Activated T-cell treated with anti-CD3 and anti-CD28 coated beads, Interleukin-2, amount 50 U/mL, for 24 hours (primary cell): ENCODE results near the gene MTF2.
"Not testable (repeated sequence)": the region's sequence is repeated elsewhere in the genome, so short reads cannot be mapped to it uniquely, and the experiment has no call there.

Source experiments
- DNase-seq: peaks from one replicate; pipeline ENCODE4 v3.0.0-alpha.2; 2020
- H3K27ac Mint-ChIP-seq: 2 replicates; pipeline ENCODE4 v1.8.0; 2020; ENCODE audit warnings: mild to moderate bottlenecking, mixed read lengths
- H3K27me3 Mint-ChIP-seq: 2 replicates; pipeline ENCODE4 v1.8.0; 2020; ENCODE audit warnings: mixed read lengths
- H3K36me3 Mint-ChIP-seq: 2 replicates; pipeline ENCODE4 v1.8.0; 2020; ENCODE audit warnings: low read depth, mixed read lengths
- H3K4me1 Mint-ChIP-seq: 2 replicates; pipeline ENCODE4 v1.8.0; 2020; ENCODE audit warnings: low read depth, mixed read lengths
- H3K4me3 Mint-ChIP-seq: 2 replicates; pipeline ENCODE4 v1.8.0; 2020; ENCODE audit warnings: mild to moderate bottlenecking, moderate library complexity, mixed read lengths
- H3K9me3 Mint-ChIP-seq: 2 replicates; pipeline ENCODE4 v1.8.0; 2020; ENCODE audit warnings: mixed read lengths

MTF2 gene

DNA sequence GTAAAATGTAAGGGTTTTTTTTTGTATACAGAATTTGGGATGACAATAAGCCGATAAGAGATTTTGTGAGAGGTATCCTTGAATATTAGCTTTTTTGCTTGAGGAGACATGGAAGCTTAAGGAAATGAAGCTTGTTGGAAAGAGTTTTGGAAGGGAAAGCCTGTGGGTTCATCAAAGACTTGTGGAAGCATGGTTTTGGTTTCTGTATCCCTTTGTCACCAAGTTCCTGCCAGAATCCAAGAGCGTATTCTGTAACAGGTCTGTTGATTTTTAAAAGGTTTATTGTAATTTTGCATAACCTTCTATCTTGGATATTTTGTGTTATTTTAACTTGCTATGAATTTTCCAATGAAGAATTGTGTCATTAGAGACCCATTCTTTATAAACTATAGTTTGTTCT lies 63.1 kb downstream of the MTF2 start:
- Mint-ChIP-seq H3K27ac (no peak overlapping the region), H3K4me3 (no peak overlapping the region), H3K27me3 (no peaks in the 10 kb centered on the region), H3K4me1 (peaks cover 4% of the 10 kb centered on the region), H3K9me3 (no peaks in the 10 kb centered on the region), H3K36me3 (peaks cover 62% of the 10 kb centered on the region)
- no peak for DNase-seq

DNA sequence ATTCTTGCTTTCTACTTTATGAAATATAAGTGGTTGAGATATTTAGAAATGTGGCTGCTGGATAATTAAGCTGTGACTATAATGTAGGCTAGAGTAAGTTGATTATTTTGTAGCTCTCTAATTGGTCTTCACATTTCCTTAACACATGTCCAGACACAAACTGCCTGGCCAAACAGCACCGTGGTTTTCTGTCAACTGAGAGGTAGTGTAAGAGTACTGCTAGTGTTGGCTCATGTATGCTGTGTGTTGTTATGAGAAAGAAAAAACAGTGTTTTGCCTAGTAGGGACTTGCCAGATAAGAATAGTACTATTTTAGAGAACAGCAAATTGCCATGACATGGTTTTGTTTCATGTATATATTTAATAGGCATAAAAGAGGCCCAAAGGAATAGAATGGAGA lies 64.1 kb downstream of the MTF2 start:
- H3K4me1 Mint-ChIP-seq: peaks cover 4% of the 10 kb centered on the region
- no peak overlapping the region for H3K27ac Mint-ChIP-seq
- no peaks in the 10 kb centered on the region for H3K27me3 Mint-ChIP-seq
- DNase-seq: no peak
- H3K4me3 Mint-ChIP-seq: no peak overlapping the region
- peaks cover 58% of the 10 kb centered on the region for H3K36me3 Mint-ChIP-seq
- no peaks in the 10 kb centered on the region for H3K9me3 Mint-ChIP-seq

DNA sequence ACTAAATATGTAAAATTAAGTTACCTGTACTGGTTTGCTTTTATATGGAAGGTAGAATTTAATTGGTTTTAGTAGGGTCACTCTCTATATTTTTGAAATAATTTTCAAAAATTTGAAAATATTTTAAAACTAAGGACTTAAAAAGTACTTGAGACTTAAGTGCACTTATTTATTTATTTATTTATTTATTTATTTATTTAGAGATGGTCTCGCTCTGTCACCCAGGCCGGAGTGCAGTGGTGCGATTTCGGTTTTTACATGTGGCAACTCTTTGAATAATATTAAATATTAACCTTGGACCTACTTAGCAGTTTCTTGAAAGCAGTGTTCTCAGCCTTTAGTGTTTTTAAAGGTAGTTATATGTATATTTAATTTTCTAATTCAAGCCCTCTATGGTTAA lies 64.7 kb downstream of the MTF2 start:
- H3K27me3 Mint-ChIP-seq: no peaks in the 10 kb centered on the region
- no peak for DNase-seq
- H3K9me3 Mint-ChIP-seq: no peaks in the 10 kb centered on the region
- no peak overlapping the region for H3K27ac Mint-ChIP-seq
- H3K4me3 Mint-ChIP-seq: no peak overlapping the region
- H3K36me3 Mint-ChIP-seq: peaks cover 59% of the 10 kb centered on the region
- peaks cover 4% of the 10 kb centered on the region for H3K4me1 Mint-ChIP-seq

DNA sequence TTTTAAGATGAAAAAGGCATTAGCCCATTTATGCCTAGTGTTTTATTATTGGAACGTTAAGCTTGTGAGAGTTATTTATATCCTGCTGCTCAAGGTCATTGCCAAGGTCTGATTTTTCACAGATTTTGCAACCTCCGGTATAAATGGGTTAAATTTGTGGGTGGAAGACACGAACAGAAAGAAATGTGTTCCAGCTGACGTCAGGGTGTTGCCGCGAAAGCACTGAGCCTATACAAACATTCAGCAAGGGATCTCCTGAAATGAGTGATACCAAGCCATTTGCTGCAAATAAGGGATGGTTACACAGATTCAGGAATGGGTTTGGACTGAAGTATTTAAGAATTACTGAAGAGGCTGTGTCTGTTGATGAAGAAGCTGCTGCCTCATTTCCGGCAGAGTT lies 68.9 kb downstream of the MTF2 start:
- H3K27ac Mint-ChIP-seq: peak overlapping the region; percentile 15
- H3K27me3 Mint-ChIP-seq: no peaks in the 10 kb centered on the region
- H3K4me1 Mint-ChIP-seq: peaks cover 19% of the 10 kb centered on the region
- H3K36me3 Mint-ChIP-seq: peaks cover 70% of the 10 kb centered on the region
- DNase-seq: no peak
- no peaks in the 10 kb centered on the region for H3K9me3 Mint-ChIP-seq
- H3K4me3 Mint-ChIP-seq: no peak overlapping the region

DNA sequence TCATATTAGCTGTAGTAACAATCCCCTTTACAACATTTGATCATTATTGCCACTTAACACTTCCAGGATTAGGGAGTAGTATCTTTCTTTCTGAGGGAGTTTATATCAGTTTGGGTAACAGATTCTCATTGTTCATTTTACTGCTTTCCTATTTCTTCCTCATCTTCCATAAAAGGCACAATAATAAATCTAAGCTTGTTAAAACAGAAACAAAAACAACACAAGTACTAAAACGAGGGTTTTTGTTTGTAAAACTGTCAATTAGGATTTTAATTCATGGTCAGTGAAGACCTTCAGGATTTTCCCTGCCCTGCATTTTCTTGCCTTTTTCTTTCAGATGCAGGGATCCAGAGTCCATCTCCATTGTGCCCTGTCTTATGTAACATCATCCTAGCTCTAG lies 71.6 kb downstream of the MTF2 start:
- Mint-ChIP-seq H3K4me1 (peaks cover 33% of the 10 kb centered on the region), H3K27me3 (no peaks in the 10 kb centered on the region), H3K9me3 (no peaks in the 10 kb centered on the region), H3K4me3 (no peak overlapping the region), H3K27ac (peak overlapping the region; percentile 64), H3K36me3 (peaks cover 89% of the 10 kb centered on the region)
- no peak for DNase-seq

DNA sequence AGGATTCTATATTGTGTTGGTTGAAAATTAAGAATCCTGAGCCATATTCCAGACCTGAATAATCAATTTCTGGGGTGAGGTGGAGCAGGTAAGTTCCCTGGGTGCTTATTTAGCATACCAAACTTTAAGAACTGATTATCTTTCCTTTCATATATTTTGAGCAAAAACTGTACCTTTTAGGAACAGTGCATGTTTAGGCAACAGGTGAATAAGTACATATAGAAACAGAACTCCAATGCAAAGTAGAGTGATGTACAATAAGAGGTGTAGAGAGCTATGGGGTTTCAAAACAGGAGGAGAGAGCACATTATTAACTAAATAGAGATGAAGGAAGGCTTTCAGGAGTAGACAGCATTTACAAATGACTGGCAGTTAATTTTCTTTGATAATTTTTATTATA lies 72.4 kb downstream of the MTF2 start:
- H3K4me3 Mint-ChIP-seq: no peak overlapping the region
- H3K27ac Mint-ChIP-seq: peak overlapping the region; percentile 18
- no peaks in the 10 kb centered on the region for H3K27me3 Mint-ChIP-seq
- no peak for DNase-seq
- H3K4me1 Mint-ChIP-seq: peaks cover 35% of the 10 kb centered on the region
- peaks cover 89% of the 10 kb centered on the region for H3K36me3 Mint-ChIP-seq
- H3K9me3 Mint-ChIP-seq: no peaks in the 10 kb centered on the region

DNA sequence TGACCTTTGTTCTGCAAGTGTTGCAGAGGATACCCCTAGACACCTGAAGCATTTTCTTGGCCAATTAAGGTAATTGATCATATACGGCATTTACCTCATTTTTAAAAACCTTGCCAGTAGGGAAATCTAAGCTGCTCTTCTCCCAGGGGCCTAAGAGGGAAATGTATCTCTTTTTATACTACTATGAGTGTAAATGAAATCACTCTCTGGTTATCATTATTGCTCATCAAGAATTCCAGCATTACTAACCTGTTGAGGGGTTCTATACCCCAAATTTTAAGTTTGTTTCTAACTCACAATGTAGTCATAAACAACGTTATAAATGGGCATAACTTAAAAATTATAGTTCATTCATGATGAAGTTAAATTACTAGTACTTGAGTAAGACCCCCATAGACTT lies 73.8 kb downstream of the MTF2 start:
- Mint-ChIP-seq H3K27me3 (no peaks in the 10 kb centered on the region), H3K27ac (peak overlapping the region; percentile 67), H3K4me3 (no peak overlapping the region), H3K36me3 (peaks cover 87% of the 10 kb centered on the region), H3K4me1 (peaks cover 35% of the 10 kb centered on the region), H3K9me3 (no peaks in the 10 kb centered on the region)
- no peak for DNase-seq

DNA sequence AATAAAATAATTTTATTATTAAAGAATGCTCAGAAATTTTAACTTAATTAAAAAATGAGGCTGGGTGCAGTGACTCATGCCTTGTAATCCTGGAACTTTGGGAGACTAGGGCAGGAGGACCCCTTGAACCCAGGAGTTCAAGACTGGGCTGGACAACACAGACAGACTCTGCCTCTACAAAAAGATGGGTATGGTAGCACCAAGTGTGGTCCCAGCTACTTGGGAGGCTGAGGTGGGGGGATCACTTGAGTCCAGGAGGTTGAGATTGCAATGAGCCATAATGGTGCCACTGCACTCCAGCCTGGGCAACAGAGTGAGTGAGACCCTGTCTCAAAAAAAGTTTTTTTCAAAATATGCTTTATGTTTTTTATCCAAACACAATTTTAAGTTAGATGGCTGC lies 75.8 kb downstream of the MTF2 start:
- Mint-ChIP-seq H3K27me3 (no peaks in the 10 kb centered on the region), H3K27ac (peak overlapping the region; percentile 82), H3K4me1 (peaks cover 35% of the 10 kb centered on the region), H3K9me3 (no peaks in the 10 kb centered on the region), H3K4me3 (no peak overlapping the region), H3K36me3 (peaks cover 85% of the 10 kb centered on the region)
- no peak for DNase-seq

DNA sequence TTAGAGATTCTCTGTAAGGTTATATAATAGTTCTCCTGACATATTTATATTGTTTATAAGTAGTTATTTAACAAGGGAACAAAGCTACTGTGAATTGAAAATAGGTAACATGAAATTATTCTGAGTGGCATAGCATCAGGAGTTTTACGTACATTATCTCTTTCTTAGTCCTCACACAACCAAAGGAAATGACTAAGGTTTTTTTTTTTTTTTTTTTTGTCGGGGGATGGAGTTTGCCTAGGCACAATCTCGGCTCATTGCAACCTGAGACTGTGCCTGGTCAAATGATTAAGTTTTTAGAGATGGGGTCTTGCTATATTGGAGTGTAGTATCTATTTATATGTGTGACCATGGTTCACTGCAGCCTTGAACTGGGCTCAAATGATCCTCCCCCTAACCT lies 76.3 kb downstream of the MTF2 start:
- H3K4me1 Mint-ChIP-seq: peaks cover 37% of the 10 kb centered on the region
- no peaks in the 10 kb centered on the region for H3K9me3 Mint-ChIP-seq
- H3K27me3 Mint-ChIP-seq: no peaks in the 10 kb centered on the region
- H3K4me3 Mint-ChIP-seq: no peak overlapping the region
- peaks cover 85% of the 10 kb centered on the region for H3K36me3 Mint-ChIP-seq
- peak overlapping the region; percentile 82 for H3K27ac Mint-ChIP-seq
- DNase-seq: no peak

DNA sequence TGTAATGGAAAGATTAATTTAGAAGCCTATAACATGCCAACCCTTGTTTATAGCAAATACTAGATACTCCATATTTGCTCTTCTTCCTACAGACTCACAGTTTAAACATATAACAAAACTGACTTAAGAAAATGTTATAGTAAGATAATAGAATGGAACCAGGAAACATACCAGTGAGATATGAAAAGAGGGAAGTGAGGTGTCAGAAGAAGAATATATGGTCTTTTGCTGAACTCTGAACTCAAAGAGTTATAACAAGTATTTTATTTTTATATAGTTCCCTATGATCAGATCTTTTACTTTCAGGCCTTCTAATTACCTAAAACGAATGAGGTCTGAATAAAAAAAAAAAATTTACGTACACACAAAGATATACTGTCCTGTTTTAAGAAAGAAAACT lies 80.3 kb downstream of the MTF2 start:
- Mint-ChIP-seq H3K9me3 (no peaks in the 10 kb centered on the region), H3K27me3 (no peaks in the 10 kb centered on the region), H3K36me3 (peaks cover 72% of the 10 kb centered on the region), H3K27ac (no peak overlapping the region), H3K4me1 (peaks cover 34% of the 10 kb centered on the region), H3K4me3 (no peak overlapping the region)
- no peak for DNase-seq

DNA sequence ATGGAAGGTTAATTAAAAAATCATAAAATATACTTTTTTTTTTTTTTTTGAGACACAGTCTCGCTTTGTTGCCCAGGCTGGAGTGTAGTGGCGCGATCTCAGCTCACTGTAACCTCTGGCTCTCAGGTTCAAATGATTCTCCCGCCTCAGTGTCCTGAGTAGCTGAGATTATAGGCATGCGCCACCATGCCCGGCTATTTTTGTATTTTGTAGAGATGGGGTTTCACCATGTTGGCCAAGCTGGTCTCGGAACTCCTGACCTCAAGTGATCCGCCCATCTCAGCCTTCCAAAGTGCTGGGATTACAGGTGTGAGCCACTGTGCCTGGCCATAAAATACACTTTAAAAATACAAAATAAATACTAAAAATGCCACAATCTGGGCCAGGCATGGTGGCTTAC lies 84.2 kb downstream of the MTF2 start:
- H3K9me3 Mint-ChIP-seq: peaks cover 10% of the 10 kb centered on the region
- H3K4me1 Mint-ChIP-seq: peaks cover 43% of the 10 kb centered on the region
- peaks cover 75% of the 10 kb centered on the region for H3K36me3 Mint-ChIP-seq
- H3K4me3 Mint-ChIP-seq, H3K27me3 Mint-ChIP-seq, H3K27ac Mint-ChIP-seq, DNase-seq: not testable (repeated sequence)

DNA sequence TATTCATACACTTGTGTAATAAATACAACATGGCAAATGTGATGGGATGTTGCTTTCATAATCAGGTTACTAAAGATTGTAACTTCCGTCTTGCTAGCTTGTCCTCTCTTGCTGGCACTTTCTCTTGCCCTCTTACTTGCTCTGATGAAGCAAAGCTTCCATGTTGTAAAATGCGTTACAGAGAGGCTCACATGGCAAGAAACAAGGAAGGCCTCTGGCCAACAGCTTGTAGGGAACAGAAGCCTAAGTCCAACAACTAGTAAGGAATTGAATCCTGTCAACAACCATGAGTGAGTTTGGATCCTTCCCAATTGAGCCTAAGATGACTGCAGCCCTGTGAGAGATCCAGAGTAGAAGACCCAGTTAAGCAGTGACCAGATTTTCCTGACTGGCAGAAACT lies 85.7 kb downstream of the MTF2 start:
- H3K36me3 Mint-ChIP-seq: peaks cover 72% of the 10 kb centered on the region
- H3K9me3 Mint-ChIP-seq: peaks cover 10% of the 10 kb centered on the region
- no peaks in the 10 kb centered on the region for H3K27me3 Mint-ChIP-seq
- peaks cover 57% of the 10 kb centered on the region for H3K4me1 Mint-ChIP-seq
- DNase-seq: no peak
- no peak overlapping the region for H3K4me3 Mint-ChIP-seq
- no peak overlapping the region for H3K27ac Mint-ChIP-seq

DNA sequence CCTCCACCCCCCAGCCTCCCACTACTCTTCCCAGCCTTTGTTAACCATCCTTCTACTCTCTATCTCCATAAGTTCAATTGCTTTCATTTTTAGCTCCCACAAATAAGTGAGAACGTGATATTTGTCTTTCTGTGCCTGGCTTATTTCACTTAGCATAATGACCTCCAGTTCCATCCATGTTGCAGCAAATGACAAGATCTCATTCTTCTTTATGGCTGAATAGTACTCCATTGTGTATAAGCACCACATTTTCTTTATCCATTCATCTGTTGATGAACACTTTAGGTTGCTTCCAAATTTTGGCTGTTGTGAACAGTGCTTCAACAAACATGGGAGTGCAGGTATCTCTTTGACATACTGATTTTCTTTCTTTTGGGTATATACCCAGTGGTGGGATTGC lies 86.8 kb downstream of the MTF2 start:
- H3K4me1 Mint-ChIP-seq: peaks cover 58% of the 10 kb centered on the region
- H3K27ac Mint-ChIP-seq, H3K4me3 Mint-ChIP-seq, DNase-seq, H3K27me3 Mint-ChIP-seq: not testable (repeated sequence)
- peaks cover 10% of the 10 kb centered on the region for H3K9me3 Mint-ChIP-seq
- H3K36me3 Mint-ChIP-seq: peaks cover 70% of the 10 kb centered on the region

DNA sequence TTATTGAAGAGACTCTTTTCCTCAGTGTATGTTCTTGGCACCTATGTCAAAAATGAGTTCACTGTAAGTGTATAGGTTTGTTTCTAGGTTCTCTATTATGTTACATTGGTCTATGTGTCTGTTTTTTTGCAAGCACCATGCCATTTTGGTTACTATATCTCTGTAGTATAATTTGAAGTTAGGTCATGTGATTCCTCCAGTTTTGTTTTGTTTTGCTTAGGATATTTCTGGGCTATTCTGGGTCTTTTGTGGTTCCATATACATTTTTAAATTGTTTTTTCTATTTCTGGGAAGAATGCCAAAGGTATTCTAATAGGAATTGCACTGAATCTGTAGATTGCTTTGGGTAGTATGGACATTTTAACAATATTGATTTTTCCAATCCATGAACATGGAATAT lies 87.9 kb downstream of the MTF2 start:
- H3K27me3 Mint-ChIP-seq: no peaks in the 10 kb centered on the region
- peaks cover 65% of the 10 kb centered on the region for H3K36me3 Mint-ChIP-seq
- no peak overlapping the region for H3K4me3 Mint-ChIP-seq
- H3K9me3 Mint-ChIP-seq: peaks cover 10% of the 10 kb centered on the region
- H3K4me1 Mint-ChIP-seq: peaks cover 58% of the 10 kb centered on the region
- DNase-seq: no peak
- no peak overlapping the region for H3K27ac Mint-ChIP-seq

DNA sequence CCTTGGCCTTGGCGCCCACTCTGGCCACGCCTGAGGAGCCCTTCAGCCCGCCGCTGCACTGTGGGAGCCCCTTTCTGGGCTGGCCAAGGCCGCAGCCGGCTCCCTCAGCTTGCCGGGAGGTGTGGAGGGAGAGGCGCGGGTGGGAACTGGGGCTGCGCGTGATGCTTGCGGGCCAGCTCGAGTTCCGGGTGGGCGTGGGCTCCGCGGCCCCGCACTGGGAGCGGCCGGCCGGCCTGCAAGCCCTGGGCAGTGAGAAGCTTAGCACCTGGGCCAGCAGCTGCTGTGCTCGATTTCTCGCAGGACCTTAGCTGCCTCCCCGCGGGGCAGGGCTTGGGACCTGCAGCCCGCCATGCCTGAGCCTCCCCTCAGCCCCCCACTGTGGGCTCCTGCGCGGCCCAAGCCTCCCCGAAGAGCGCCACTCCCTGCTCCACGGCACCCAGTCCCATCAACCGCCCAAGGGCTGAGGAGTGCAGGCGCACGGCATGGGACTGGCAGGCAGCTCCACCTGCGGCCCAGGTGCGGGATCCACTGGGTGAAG lies 91.1 kb downstream of the MTF2 start:
- not testable (repeated sequence) for H3K4me3 Mint-ChIP-seq, DNase-seq, H3K27me3 Mint-ChIP-seq, H3K27ac Mint-ChIP-seq
- Mint-ChIP-seq H3K4me1 (peaks cover 64% of the 10 kb centered on the region), H3K9me3 (peaks cover 10% of the 10 kb centered on the region), H3K36me3 (peaks cover 74% of the 10 kb centered on the region)

DNA sequence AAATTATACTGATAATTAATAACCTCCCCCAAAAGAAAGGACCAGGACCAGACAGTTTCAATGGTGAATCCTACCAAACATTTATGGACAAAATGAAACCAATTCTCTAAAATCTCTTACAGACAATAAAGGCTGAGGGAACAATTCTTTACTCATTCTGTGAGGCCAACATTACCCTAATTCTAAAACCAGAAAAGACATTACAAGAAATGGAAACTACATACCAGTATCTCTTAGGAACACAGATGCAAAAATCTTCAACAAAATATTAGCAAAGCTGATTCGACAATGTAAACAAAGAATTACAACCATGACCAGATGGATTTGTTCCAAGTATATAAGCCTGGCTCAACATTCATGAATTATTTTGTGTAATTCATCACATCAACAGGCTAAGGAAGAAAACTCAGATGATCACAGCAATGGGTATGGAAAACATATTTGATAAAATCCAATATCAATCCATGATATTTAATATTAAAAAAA lies 92.5 kb downstream of the MTF2 start:
- peak overlapping the region; percentile 76 for H3K4me3 Mint-ChIP-seq
- peaks cover 68% of the 10 kb centered on the region for H3K4me1 Mint-ChIP-seq
- no peak for DNase-seq
- no peaks in the 10 kb centered on the region for H3K27me3 Mint-ChIP-seq
- H3K27ac Mint-ChIP-seq: peak overlapping the region; percentile 68
- peaks cover 74% of the 10 kb centered on the region for H3K36me3 Mint-ChIP-seq
- H3K9me3 Mint-ChIP-seq: peaks cover 4% of the 10 kb centered on the region
